ENCODE results near the gene SLC1A3.
A peak's percentile ranks its signal among the peaks of the same experiment; 100 is the strongest.

Gene SLC1A3

DNA sequence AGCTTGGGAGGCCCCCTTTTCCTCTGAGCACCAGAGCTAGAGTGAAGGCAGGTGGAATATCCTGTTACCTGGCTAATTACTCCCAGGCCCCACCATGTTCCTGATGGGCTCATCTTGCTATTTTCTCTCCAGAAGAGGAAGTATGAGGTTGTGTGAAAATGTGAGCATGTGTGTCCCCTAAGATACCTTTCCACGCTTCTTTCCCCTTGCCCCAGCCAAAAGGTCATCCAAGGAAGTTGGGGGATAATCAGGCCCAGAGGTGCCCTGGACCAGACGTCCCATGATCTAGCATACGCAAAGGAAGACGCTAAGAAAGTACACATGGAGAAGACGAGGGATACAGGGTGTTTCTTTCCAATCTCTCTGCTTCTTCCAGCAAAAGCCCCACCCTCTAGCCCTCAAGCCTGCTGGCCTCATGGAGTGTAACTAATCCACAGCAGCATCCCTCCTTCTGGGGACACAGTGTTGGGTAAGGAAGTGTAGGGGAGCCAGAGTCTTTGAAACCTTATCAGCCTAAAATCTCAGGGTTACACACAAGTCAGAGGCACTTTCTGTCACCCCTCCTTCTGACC, 115.3 kb downstream of the SLC1A3 start:
- no peak overlapping the region for H3K4me3 ChIP-seq (ENCODE audit: low read depth, low read length)
- H3K27me3 ChIP-seq: peaks cover 16% of the 10 kb centered on the region
- TF ChIP-seq, protein P1, sequence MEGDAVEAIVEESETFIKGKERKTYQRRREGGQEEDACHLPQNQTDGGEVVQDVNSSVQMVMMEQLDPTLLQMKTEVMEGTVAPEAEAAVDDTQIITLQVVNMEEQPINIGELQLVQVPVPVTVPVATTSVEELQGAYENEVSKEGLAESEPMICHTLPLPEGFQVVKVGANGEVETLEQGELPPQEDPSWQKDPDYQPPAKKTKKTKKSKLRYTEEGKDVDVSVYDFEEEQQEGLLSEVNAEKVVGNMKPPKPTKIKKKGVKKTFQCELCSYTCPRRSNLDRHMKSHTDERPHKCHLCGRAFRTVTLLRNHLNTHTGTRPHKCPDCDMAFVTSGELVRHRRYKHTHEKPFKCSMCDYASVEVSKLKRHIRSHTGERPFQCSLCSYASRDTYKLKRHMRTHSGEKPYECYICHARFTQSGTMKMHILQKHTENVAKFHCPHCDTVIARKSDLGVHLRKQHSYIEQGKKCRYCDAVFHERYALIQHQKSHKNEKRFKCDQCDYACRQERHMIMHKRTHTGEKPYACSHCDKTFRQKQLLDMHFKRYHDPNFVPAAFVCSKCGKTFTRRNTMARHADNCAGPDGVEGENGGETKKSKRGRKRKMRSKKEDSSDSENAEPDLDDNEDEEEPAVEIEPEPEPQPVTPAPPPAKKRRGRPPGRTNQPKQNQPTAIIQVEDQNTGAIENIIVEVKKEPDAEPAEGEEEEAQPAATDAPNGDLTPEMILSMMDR (IDR thresholded peaks at IDR 0.05; ENCODE audit: low read depth, low read length): no peak
- H3K36me3 ChIP-seq: no peaks in the 10 kb centered on the region
- DNase-seq: no peak
- H3K9me3 ChIP-seq: no peaks in the 10 kb centered on the region
- H3K4me1 ChIP-seq: no peaks in the 10 kb centered on the region

DNA sequence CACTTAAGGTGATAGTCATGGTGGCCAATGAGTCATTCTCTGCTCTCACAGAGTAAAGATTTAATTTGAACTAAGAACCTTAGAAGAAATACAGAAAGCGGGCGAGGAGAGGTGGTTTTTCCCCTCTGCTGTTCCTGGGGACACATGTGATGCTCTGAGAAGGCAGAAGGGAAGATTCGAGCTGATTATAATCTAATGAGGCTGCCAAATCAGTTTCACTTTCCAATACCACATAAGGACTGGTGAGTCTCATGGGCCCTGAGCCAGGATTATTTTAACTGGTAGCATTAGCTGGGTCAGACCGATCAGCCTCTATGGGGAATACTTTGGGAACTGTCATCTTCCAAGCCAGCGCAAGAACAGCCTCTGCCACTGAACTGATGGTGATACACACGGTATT, 116.5 kb downstream of the SLC1A3 start:
- Histone ChIP-seq H3K4me1 (no peaks in the 10 kb centered on the region), H3K4me3 (ENCODE audit: low read depth, low read length) (no peak overlapping the region), H3K9me3 (no peaks in the 10 kb centered on the region), H3K27me3 (peaks cover 13% of the 10 kb centered on the region), H3K36me3 (no peaks in the 10 kb centered on the region)
- DNase-seq: no peak
- TF ChIP-seq, protein P1 (IDR thresholded peaks at IDR 0.05; ENCODE audit: low read depth, low read length): no peak

DNA sequence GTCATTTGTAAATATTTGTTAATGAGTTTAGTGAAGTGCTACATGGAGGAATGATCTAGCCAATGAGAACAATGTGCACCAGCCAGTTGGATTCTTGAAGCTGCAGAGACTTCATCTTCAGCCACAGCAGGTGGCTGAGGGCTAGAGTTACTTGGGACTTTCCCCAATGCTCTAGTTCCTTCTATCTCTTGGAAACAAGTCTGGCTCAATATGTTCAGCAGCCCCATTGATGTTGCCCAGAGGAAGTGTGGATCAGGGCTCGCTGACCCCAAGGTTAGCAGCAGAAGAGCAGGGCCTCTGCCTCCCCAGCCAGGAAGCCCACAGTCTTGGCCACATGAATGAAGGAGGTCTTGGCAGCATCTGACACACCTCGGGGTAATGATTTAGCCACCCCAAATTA, 117.5 kb downstream of the SLC1A3 start:
- TF ChIP-seq, protein P1 (IDR thresholded peaks at IDR 0.05; ENCODE audit: low read depth, low read length): no peak
- Histone ChIP-seq H3K9me3 (no peaks in the 10 kb centered on the region), H3K4me3 (ENCODE audit: low read depth, low read length) (no peak overlapping the region), H3K36me3 (no peaks in the 10 kb centered on the region), H3K4me1 (no peaks in the 10 kb centered on the region), H3K27me3 (peaks cover 14% of the 10 kb centered on the region)
- no peak for DNase-seq

DNA sequence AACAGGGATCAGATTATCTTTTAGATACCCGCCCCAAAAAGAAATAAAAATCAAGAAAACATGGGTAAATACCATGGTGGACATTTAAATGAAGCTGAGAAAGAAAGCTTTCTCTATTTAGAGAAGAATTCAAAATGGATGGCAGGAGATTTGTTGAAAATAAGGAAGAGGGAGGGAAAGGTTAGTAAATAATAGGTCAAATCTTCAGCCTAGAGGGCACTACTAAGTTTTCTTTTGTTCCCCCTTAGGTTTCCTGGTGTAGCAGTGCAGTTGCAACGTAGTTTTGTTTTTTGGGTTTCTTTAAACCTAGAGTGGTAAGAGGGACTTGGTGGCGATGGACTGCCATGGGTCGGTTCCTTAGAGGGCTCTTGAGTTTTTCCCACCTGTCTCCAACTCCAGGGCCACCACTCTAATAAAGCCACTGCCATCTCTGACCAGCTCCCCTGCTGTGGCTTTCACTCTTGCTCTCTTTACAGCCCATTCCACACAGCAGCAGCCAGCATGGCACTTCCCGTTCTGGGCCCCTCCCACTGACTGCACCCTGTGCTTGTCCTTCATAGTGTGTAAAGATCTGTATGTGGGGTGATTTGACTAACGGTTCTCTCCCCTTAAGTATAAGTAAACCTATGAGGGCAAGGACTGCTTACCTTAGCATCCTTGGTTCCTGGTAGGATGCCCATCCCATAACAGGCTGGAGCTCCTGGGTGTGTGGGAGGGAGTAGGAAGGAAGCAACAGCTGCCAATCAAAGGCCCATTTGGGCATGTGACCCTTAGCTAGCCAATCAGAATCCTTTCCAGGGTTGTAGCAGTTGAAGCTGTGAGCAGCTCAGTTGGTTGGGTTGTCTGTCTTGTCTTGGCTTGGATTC, 118.3 kb downstream of the SLC1A3 start:
- Histone ChIP-seq H3K9me3 (no peaks in the 10 kb centered on the region), H3K36me3 (no peaks in the 10 kb centered on the region), H3K4me3 (ENCODE audit: low read depth, low read length) (peak overlapping the region; percentile 36), H3K4me1 (no peaks in the 10 kb centered on the region), H3K27me3 (peaks cover 12% of the 10 kb centered on the region)
- peak; percentile 37 for DNase-seq
- TF ChIP-seq, protein P1 (IDR thresholded peaks at IDR 0.05; ENCODE audit: low read depth, low read length): no peak

DNA sequence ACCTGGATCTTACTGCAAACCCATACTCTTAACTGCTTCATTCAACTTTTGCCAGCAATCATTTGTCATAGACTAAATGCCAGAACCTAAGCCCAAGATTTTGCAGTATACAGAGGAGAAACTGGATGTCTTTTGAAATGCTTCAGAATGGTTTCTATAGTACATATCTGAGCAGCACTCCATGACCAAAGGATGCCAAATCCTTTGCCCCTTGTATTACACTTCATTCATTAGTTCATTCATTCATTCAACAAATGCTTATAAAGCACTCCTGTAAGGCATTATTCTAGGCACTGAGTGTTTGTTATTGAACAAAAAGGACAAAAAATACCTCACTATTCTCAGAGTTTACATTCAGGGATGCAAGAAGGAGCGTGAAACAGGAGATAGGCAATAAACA, 119.9 kb downstream of the SLC1A3 start:
- Histone ChIP-seq H3K27me3 (peaks cover 5% of the 10 kb centered on the region), H3K36me3 (no peaks in the 10 kb centered on the region), H3K4me3 (ENCODE audit: low read depth, low read length) (no peak overlapping the region), H3K9me3 (no peaks in the 10 kb centered on the region), H3K4me1 (no peaks in the 10 kb centered on the region)
- TF ChIP-seq, protein P1 (IDR thresholded peaks at IDR 0.05; ENCODE audit: low read depth, low read length): no peak
- DNase-seq: no peak

DNA sequence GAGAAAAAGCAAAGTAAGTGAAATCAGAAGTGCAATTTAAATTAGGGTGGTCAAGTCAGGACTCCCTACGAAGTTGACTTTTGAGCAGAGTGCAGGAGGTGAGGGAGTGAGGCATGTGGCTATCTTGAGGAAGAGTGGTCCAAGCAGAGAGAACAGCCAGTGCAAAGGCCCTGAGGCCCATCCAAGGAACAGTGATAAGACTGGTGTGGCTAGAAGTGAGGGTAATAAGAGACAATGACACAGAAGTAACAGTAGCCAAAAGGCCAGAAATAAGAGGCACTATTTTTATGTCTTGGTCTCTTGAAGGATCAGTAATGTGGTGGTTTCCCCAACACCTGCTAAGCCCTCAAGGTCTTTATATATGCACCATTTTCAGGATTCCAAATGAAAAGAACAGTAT, 120.4 kb downstream of the SLC1A3 start:
- Histone ChIP-seq H3K9me3 (no peaks in the 10 kb centered on the region), H3K4me1 (no peaks in the 10 kb centered on the region), H3K27me3 (peaks cover 5% of the 10 kb centered on the region), H3K36me3 (no peaks in the 10 kb centered on the region), H3K4me3 (ENCODE audit: low read depth, low read length) (no peak overlapping the region)
- TF ChIP-seq, protein P1 (IDR thresholded peaks at IDR 0.05; ENCODE audit: low read depth, low read length): no peak
- no peak for DNase-seq
